HG03571 (cell line): ENCODE data around the gene PGA3.
"Not testable (repeated sequence)": the region's sequence is repeated elsewhere in the genome, so short reads cannot be mapped to it uniquely, and the experiment has no call there.

Experiments
- ATAC-seq: cut with Tn5 transposase; IDR thresholded peaks from one replicate; pipeline ENCODE4 v1.9.1; 2021; ENCODE audit not compliant: unreplicated experiment

Gene PGA3

GRCh38 chr11:61170566-61170965, 32.7 kb upstream of the PGA3 start:
- no peak for ATAC-seq

- no peak for ATAC-seq
Measured at GRCh38 chr11:61171907-61172306, 31.4 kb upstream of the PGA3 start.

DNA sequence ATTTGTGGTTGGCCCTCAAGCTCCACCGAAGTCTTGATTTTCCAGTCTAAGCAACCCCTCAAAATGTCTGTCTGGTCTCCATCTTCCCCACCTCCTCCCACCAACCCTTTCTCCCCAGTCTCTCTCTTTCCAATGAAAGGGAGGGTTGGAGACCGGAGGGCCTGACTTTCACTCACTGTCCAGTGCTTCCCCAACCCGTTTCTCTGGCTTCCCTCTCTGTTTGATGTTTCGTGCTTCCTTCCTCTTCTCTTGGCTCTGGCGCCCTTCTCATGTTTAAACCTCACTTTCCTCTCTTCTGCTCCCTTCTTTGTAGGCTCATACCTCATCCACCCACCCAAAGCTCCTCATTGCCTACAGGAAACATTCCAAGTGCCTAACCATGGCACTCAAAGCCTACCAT, 31.0 kb upstream of the PGA3 start:
- ATAC-seq, result no peak

DNA sequence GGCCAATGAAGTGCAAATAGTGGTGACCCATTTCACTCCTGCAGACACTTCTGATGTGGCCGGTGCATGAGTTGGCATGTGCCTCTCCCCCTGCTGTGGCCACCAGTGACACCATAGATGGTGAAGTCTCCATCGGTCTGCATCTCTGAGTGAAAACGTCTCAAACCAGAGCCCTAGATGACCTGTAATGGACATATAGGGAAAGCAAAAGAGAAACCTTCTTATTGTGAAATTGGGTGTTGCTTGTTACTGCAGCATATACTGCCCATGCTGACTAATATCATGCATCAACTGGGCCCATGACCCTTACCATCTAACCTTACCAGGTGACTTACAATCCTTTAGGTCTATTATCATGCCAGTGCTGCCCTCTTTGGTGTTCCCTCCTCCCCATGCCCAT, 30.4 kb upstream of the PGA3 start:
- no peak for ATAC-seq

- no peak for ATAC-seq
Measured at GRCh38 chr11:61173456-61173855, 29.9 kb upstream of the PGA3 start.

DNA sequence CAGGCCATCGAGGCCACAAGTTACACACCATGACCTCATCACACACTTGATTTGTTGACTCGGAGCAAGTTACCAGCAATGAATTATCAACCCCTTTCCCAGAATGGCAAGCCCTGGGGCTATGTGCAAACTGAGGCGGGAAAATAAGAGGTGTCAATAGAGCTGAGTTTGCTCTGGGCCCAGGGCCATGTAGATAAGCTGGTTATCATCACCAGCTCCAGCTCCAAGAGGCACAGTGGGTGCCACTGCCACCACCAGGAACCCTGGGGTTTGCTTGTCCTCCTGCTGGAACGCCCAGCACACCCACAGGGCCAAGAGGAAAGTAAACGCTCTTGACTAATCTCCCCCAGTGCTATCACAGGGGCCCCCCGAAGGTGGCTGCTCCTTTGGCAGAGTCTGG, 29.0 kb upstream of the PGA3 start:
- ATAC-seq, result no peak

- ATAC-seq, result no peak
Measured at GRCh38 chr11:61174949-61175348, 28.4 kb upstream of the PGA3 start.

GRCh38 chr11:61176446-61176845, 26.9 kb upstream of the PGA3 start:
- no peak for ATAC-seq

GRCh38 chr11:61180205-61180604, 23.1 kb upstream of the PGA3 start:
- ATAC-seq, result not testable (repeated sequence)

DNA sequence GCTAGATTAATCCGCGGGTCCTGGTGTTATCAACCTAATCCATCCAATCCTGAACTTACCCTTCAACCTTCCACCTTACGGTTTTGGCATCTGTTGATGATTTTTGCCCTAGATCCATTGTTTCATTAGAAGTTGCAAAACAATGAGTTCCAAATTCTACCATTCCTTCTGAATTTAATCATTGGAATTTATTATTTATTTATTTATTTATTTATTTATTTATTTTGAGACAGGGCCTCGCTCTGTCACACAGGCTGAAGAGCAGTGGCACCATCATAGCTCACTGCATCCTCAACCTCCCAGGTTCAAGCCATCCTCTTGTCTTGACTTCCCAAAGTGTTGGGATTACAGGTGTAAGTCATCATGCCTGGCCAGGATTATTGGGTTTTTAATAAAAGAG, 21.8 kb upstream of the PGA3 start:
- no peak for ATAC-seq

DNA sequence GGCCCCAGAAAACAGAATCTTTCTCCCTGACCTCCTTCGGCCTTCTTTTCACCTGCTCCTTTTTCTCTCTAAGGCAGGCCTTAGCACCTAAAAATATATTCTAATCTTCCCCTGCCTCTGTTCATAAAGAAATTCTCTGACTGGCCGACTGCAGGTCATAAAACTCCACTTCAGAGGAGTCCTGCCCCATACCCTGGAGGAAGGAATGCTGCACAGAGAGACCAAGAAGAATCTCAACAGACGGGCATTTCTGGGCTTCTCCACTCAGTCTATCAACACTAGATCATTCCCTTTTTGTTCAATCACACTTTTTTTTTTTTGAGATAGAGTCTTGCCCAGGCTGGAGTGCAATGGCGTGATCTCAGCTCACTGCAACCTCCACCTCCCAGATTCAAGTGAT, 19.7 kb upstream of the PGA3 start:
- no peak for ATAC-seq

DNA sequence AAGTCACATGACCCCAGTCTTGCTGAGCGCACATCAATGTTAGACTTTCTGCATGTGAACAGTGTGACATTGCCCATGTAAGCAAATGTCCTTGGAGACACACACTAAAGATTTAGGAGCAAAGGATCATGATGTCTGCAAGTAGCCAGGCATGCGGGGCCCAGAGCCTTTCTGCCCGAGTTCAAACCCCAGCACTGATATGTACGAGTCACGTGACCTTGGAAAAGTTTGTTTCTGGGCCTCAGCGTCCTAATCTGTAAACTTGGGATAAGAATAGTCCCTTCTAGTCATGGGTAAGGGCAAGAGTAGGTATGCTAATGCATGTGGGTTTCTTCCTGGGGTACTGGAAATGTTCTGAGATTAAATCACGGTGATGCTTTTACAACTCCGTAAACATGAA, 16.8 kb upstream of the PGA3 start:
- no peak for ATAC-seq

DNA sequence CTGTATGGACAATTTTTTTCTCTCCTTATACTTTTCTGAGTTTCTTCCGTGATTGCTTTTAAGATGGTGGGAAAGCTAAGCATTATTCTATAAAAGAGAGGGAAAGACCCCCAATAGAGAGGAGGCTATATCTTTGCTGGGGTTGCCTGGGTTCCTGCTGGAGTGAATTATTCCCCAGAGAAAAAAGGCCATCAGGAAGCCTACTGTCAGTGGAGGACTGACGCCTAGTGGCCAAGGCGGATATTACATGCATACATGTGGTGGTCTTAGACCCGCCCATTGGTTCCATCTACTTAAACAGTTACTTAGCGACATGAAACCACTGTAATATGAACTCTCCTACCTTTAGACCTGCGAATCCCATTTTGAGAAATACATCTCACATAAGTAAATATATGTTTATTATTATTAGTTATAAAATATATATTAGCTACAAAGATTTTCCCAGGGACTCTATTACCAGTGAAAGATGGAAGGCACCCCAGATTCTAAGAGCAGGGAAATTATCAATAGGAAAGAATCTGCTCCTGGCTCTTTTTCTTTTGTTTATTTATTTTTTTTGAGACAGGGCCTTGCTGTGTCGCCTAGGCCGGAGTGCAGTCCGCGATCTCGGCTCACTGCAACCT, 15.7 kb upstream of the PGA3 start:
- no peak for ATAC-seq

- ATAC-seq, result no peak
Measured at GRCh38 chr11:61189933-61190332, 13.4 kb upstream of the PGA3 start.

- no peak for ATAC-seq
Measured at GRCh38 chr11:61193596-61193995, 9.7 kb upstream of the PGA3 start.

DNA sequence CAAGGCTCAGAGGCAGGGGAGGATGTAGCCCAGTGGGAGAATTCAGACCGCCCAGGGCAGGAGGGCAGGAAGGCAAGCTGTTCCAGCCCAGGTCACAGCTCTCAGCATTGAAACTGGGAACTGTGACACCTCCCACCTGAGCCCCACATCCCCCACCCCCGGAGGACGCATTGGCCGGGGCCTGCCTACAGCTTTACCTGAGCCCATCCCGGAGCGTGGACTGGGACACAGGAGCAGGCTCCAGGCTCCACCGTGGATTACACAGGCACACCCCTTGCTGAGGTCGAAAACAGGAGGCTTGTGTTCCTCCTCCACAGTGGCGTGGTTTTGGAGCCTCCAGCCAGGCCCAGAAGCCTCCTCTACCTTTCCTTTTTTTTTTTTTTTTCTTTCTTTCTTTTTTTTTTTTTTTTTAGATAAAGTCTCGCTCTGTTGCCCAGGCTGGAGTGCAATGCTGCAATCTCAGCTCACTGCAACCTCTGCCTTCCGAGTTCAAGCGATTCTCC, 9.1 kb upstream of the PGA3 start:
- ATAC-seq, result no peak

DNA sequence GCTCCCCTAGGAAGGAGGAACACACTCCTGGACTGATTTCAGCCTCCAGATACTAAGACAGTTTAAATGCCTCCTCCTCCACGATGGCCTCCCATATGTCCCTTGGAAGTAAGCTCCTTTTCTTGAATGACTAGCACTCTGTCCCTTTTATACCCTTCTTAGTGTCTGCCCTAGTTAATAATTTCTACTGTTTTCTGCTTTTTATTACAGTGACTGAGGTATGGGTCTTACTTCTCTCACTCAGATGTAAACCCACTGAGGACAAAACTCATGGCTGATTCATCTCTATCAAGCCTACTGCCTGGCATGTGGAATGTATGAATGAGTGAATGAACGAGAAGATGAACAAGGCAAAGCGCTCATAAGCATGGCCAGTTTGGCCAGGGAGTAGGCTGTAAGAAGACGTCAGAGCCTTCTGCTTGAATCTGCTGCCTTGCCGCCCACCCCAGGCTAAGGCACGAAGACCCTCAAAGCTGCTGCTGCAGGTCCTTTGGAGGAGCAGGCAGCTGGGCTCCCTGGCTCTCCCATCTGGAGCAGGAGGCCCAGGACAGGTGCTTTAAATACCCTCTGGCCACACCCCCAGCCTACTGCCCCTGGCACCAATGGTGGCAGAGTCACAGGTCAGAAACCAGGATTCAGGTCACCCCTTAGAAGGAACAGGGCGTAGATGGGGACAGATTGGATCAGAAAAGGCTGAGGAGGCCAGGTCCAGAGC, 8.2 kb upstream of the PGA3 start:
- no peak for ATAC-seq

DNA sequence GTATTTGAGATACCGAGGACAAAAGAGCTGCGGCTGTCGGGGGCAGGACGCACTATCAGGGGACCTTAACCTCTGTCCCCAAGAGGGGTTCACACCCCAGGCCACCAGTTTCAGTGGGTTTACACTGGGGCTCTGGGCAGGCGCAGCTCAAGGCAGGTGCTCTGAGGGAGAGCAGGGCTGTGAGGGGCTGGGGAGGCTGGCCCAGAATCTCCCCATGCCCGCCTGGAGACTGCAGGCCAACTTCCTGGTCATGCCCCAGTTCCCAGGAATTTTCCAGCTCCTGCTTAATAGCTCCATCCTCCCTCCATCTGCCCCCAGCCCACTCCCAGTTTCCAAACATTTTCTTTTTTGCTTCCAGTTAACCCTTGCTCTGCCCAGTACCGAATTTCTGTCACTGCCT, 7.6 kb upstream of the PGA3 start:
- ATAC-seq, result no peak

DNA sequence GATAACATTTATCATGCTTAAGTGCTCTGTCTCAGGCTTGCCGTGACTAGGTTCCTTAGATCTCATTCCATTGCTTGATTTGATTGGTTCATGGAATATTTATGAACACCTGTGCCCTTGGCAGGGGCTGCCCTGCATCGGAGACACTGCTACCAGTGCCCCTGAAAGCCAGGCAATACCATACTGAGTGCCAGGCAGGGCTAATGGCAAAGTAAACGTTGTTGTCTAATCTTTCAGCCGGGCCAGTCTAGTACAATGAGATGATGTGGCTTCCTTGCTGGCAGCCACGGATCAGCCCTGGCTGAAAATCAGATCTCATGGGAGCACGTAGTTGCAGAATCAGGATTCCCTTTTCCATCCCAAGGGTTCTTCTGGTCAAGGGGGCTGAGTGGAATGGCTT, 5.0 kb upstream of the PGA3 start:
- ATAC-seq, result no peak

DNA sequence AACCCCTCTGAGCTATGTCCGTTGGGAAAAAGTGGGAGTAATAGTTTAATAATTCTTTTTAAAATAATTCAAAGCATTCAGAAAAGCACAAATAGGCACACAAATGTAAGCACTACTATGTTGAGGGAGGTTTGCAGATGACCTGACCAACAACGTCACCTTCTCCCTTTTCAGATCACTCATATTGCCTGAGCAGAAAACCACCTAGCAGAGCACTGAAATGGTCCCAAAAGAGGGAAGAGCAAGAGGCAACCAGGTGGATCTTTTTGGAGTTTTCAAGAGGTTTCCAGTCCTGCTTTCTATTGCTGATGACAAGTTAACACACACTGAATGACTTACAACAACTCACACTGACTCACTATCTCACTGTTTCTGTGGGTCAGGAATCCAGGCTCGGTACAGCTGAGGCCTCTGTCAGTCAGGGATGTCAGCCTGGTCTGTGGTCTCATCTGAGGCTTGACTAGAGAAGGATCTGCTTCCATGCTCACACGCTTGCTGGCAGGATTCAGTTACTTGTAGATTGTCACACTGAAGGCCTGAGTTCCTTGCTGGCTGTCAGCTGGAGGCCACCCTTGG, 4.3 kb upstream of the PGA3 start:
- no peak for ATAC-seq

GRCh38 chr11:61201476-61201875, 1.8 kb upstream of the PGA3 start:
- ATAC-seq, result no peak

DNA sequence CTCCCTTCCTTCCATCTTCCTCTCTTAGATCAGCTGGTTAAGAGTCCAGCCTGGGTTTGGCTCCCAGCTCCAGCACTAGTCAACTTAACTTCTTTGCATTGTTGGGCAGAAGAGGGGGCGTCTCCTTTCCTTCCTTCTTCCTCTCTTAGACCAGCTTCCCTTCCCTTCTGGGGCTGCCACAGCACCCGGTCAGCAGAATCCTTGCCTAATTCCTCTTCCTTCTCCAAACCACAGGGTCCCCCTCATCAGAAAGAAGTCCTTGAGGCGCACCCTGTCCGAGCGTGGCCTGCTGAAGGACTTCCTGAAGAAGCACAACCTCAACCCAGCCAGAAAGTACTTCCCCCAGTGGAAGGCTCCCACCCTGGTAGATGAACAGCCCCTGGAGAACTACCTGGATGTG, 558 bp downstream of the PGA3 start:
- not testable (repeated sequence) for ATAC-seq
